ENCODE measurements around the gene SLC25A42.

DNA sequence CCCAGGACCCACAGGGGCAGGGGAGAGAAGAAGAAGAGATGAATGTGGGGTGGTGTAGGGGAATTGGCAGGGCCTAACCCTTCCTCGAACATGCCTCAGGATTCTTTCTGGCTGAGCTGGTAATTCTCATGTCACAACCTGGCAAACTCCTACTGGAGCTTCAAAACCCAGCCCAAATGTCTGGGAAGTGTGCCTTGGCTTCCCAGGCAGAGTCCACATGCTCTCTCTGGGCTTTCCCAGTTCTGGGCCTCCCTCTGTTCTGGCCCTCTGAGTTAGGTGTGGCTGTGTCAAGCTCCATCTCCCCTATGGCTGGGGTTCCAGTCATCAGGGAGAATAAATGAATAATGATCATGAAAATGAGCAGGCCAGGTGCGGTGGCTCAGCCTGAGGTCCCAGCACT is 85.6 kb downstream of the SLC25A42 start:
- TF ChIP-seq POLR2AphosphoS5 (IDR thresholded peaks at IDR 0.05; ENCODE audit: low read depth, low read length) (no peak), POLR2A (IDR thresholded peaks at IDR 0.05; ENCODE audit: insufficient read depth in 1 of 2, low read depth in 2 of 2, low read length in 2 of 2) (no peak), ELF1 (CRISPR knock-in tag; IDR thresholded peaks at IDR 0.05) (no peak), SIX1 (CRISPR knock-in tag; IDR thresholded peaks at IDR 0.05; ENCODE audit: borderline replicate concordance) (no peak), SALL2 (CRISPR knock-in tag; IDR thresholded peaks at IDR 0.05) (no peak)
- TF ChIP-seq, protein P1, sequence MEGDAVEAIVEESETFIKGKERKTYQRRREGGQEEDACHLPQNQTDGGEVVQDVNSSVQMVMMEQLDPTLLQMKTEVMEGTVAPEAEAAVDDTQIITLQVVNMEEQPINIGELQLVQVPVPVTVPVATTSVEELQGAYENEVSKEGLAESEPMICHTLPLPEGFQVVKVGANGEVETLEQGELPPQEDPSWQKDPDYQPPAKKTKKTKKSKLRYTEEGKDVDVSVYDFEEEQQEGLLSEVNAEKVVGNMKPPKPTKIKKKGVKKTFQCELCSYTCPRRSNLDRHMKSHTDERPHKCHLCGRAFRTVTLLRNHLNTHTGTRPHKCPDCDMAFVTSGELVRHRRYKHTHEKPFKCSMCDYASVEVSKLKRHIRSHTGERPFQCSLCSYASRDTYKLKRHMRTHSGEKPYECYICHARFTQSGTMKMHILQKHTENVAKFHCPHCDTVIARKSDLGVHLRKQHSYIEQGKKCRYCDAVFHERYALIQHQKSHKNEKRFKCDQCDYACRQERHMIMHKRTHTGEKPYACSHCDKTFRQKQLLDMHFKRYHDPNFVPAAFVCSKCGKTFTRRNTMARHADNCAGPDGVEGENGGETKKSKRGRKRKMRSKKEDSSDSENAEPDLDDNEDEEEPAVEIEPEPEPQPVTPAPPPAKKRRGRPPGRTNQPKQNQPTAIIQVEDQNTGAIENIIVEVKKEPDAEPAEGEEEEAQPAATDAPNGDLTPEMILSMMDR (CRISPR knock-in tag; IDR thresholded peaks at IDR 0.05): no peak
- TF ChIP-seq, protein P2, sequence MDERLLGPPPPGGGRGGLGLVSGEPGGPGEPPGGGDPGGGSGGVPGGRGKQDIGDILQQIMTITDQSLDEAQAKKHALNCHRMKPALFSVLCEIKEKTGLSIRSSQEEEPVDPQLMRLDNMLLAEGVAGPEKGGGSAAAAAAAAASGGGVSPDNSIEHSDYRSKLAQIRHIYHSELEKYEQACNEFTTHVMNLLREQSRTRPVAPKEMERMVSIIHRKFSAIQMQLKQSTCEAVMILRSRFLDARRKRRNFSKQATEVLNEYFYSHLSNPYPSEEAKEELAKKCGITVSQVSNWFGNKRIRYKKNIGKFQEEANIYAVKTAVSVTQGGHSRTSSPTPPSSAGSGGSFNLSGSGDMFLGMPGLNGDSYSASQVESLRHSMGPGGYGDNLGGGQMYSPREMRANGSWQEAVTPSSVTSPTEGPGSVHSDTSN (CRISPR knock-in tag; IDR thresholded peaks at IDR 0.05): no peak
- TF ChIP-seq, protein P3, sequence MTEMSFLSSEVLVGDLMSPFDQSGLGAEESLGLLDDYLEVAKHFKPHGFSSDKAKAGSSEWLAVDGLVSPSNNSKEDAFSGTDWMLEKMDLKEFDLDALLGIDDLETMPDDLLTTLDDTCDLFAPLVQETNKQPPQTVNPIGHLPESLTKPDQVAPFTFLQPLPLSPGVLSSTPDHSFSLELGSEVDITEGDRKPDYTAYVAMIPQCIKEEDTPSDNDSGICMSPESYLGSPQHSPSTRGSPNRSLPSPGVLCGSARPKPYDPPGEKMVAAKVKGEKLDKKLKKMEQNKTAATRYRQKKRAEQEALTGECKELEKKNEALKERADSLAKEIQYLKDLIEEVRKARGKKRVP (CRISPR knock-in tag; IDR thresholded peaks at IDR 0.05): no peak

Data from HepG2 (cell line).